Measurements from ENCODE around the gene TLE6. TPM values are rescaled to one million over a fixed set of nuclear protein-coding genes. Genes with fewer than 3 reads are reported as not detected.

Gene TLE6
- total and polyA plus RNA-seq, 10 of the 15 experiments (the other 5 are each of a cell fraction or from before 2014, with no cell fraction given), result 2.7 to 13.8 (median 6.4) TPM

GRCh38 chr19:3004522-3004921 is 27.2 kb downstream of the TLE6 start:
- Histone ChIP-seq H2AFZ (ENCODE audit: control insufficient read depth, low read depth, low read length) (no peak overlapping the region), H3K4me2 (ENCODE audit: control insufficient read depth, insufficient read depth) (no peak overlapping the region), H3K27ac (ENCODE audit: control insufficient read depth, insufficient read depth) (no peak overlapping the region), H3K4me1 (ENCODE audit: control insufficient read depth, insufficient read depth, low read length) (no peaks in the 10 kb centered on the region; the same call in none of the 2 replicates), H3K9me3 (replicated peaks; ENCODE audit: control insufficient read depth, insufficient read depth, low read length) (no peaks in the 10 kb centered on the region), H3K4me3 (no peak overlapping the region), H3K36me3 (ENCODE audit: control insufficient read depth in 2 of 2, insufficient read depth in 2 of 2, low read length in 1 of 2) (no peaks in the 10 kb centered on the region), H3K79me2 (ENCODE audit: control insufficient read depth, insufficient read depth, low read length) (no peaks in the 10 kb centered on the region), H3K27me3 (replicated peaks in 1 of 2; ENCODE audit: control insufficient read depth in 2 of 2, insufficient read depth in 2 of 2, low read length in 1 of 2) (no peaks in the 10 kb centered on the region), H4K20me1 (ENCODE audit: control insufficient read depth, insufficient read depth) (no peaks in the 10 kb centered on the region), H3K9ac (ENCODE audit: control insufficient read depth, insufficient read depth, low read length) (no peak overlapping the region)
- ATAC-seq (no peak), DNase-seq (ENCODE audit: low read depth, low spot score) (no peak), FAIRE-seq (no peak)
- TF ChIP-seq SUPT20H (IDR thresholded peaks at IDR 0.05; ENCODE audit: borderline replicate concordance, control insufficient read depth, low read depth, low read length), result no peak
- TF ChIP-seq CEBPB (IDR thresholded peaks at IDR 0.05; ENCODE audit: borderline replicate concordance in 1 of 2, low read depth in 2 of 2, low read length in 2 of 2), result no peak
- TF ChIP-seq NRF1 (conservative IDR thresholded peaks at IDR 0.05; ENCODE audit: low read depth, low read length), result no peak
- TF ChIP-seq, protein P1, sequence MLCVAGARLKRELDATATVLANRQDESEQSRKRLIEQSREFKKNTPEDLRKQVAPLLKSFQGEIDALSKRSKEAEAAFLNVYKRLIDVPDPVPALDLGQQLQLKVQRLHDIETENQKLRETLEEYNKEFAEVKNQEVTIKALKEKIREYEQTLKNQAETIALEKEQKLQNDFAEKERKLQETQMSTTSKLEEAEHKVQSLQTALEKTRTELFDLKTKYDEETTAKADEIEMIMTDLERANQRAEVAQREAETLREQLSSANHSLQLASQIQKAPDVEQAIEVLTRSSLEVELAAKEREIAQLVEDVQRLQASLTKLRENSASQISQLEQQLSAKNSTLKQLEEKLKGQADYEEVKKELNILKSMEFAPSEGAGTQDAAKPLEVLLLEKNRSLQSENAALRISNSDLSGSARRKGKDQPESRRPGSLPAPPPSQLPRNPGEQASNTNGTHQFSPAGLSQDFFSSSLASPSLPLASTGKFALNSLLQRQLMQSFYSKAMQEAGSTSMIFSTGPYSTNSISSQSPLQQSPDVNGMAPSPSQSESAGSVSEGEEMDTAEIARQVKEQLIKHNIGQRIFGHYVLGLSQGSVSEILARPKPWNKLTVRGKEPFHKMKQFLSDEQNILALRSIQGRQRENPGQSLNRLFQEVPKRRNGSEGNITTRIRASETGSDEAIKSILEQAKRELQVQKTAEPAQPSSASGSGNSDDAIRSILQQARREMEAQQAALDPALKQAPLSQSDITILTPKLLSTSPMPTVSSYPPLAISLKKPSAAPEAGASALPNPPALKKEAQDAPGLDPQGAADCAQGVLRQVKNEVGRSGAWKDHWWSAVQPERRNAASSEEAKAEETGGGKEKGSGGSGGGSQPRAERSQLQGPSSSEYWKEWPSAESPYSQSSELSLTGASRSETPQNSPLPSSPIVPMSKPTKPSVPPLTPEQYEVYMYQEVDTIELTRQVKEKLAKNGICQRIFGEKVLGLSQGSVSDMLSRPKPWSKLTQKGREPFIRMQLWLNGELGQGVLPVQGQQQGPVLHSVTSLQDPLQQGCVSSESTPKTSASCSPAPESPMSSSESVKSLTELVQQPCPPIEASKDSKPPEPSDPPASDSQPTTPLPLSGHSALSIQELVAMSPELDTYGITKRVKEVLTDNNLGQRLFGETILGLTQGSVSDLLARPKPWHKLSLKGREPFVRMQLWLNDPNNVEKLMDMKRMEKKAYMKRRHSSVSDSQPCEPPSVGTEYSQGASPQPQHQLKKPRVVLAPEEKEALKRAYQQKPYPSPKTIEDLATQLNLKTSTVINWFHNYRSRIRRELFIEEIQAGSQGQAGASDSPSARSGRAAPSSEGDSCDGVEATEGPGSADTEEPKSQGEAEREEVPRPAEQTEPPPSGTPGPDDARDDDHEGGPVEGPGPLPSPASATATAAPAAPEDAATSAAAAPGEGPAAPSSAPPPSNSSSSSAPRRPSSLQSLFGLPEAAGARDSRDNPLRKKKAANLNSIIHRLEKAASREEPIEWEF (IDR thresholded peaks at IDR 0.05; ENCODE audit: insufficient replicate concordance, low read depth, low read length), result no peak
- TF ChIP-seq BCL11A (IDR thresholded peaks at IDR 0.05; ENCODE audit: low read depth, low read length), result no peak
- TF ChIP-seq, protein P2, sequence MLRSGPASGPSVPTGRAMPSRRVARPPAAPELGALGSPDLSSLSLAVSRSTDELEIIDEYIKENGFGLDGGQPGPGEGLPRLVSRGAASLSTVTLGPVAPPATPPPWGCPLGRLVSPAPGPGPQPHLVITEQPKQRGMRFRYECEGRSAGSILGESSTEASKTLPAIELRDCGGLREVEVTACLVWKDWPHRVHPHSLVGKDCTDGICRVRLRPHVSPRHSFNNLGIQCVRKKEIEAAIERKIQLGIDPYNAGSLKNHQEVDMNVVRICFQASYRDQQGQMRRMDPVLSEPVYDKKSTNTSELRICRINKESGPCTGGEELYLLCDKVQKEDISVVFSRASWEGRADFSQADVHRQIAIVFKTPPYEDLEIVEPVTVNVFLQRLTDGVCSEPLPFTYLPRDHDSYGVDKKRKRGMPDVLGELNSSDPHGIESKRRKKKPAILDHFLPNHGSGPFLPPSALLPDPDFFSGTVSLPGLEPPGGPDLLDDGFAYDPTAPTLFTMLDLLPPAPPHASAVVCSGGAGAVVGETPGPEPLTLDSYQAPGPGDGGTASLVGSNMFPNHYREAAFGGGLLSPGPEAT (IDR thresholded peaks at IDR 0.05; ENCODE audit: low read depth), result no peak
- ChIA-PET CTCF (interaction anchor here (0.7 to 1.8 kb wide), 4 partner anchors 33 to 104 kb away, joined by 3 to 5 read pairs (median 4); no protein-coding TSS in a partner anchor), RAD21 (ENCODE audit: unreplicated experiment) (interaction anchor here (0.7 to 0.8 kb wide), 2 partner anchors 99 to 220 kb away, joined by 3 read pairs; no protein-coding TSS in a partner anchor), SMC1A (ENCODE audit: uncharacterized antibody, unreplicated experiment) (interaction anchor here (1.0 kb wide), 1 partner anchor 30 kb away, joined by 3 read pairs; no protein-coding TSS in a partner anchor), POLR2A (interaction anchor here (1.3 kb wide), 1 partner anchor 31 kb away, joined by 4 read pairs; no protein-coding TSS in a partner anchor)
- in situ Hi-C loops (cut with MboI) (no loop called here), intact Hi-C loops (cut with micrococcal nuclease; ENCODE audit: unreplicated experiment) (no loop called here)
- BruUV-seq (replicated peaks), result no TSS peak
- 14% methylated on average over 2 of the region's 4 CpGs for WGBS (ENCODE audit: insufficient coverage, insufficient replicate concordance, low lambda C conversion rate, missing lambda C conversion rate)

Data from GM12878 (cell line).